Endodermal cell (in vitro differentiated cells): ENCODE results near the gene STYX. TPM values are rescaled to one million over a fixed set of nuclear protein-coding genes. Genes with fewer than 3 reads are reported as not detected.

Experiments
- DNase-seq: peaks from one replicate; pipeline ENCODE4 v3.0.0-alpha.2; 2017
- H3K27ac ChIP-seq: 2 replicates; pipeline ENCODE4 v1.5.1; 2013; ENCODE audit warnings: mild to moderate bottlenecking, low read depth, low read length, moderate library complexity
- H3K27me3 ChIP-seq: 2 replicates; pipeline ENCODE4 v1.6.1; 2013; ENCODE audit warnings: mild to moderate bottlenecking, low read length, moderate library complexity; ENCODE audit not compliant: insufficient read depth, control insufficient read depth, poor library complexity, severe bottlenecking
- H3K36me3 ChIP-seq: 2 replicates; pipeline ENCODE4 v1.7.0; 2013; ENCODE audit warnings: mild to moderate bottlenecking, low read length, moderate library complexity; ENCODE audit not compliant: control insufficient read depth, insufficient read depth
- H3K4me1 ChIP-seq: one replicate; pipeline ENCODE4 v1.7.0; 2013; ENCODE audit warnings: low read length; ENCODE audit not compliant: control insufficient read depth, insufficient read depth
- H3K4me3 ChIP-seq: 2 replicates; pipeline ENCODE4 v1.5.1; 2013; ENCODE audit warnings: mild to moderate bottlenecking, low read length, moderate library complexity
- H3K9ac ChIP-seq: 2 replicates; pipeline ENCODE4 v1.6.1; 2013; ENCODE audit warnings: mild to moderate bottlenecking, low read length, moderate library complexity; ENCODE audit not compliant: poor library complexity, severe bottlenecking; ENCODE audit errors: extremely low read depth
- H3K9me3 ChIP-seq: 2 replicates; pipeline ENCODE4 v1.6.1; 2013; ENCODE audit warnings: mild to moderate bottlenecking, low read length, moderate library complexity; ENCODE audit not compliant: control insufficient read depth
- H3K27ac Mint-ChIP-seq: 2 replicates; pipeline ENCODE4 v1.8.0; 2020; ENCODE audit warnings: mixed read lengths
- H3K27me3 Mint-ChIP-seq: 2 replicates; pipeline ENCODE4 v1.8.0; 2021; ENCODE audit warnings: mild to moderate bottlenecking, mixed read lengths; ENCODE audit not compliant: insufficient read depth
- H3K36me3 Mint-ChIP-seq: 2 replicates; pipeline ENCODE4 v1.8.0; 2020; ENCODE audit warnings: low read depth, mixed read lengths
- H3K4me1 Mint-ChIP-seq: 2 replicates; pipeline ENCODE4 v1.8.0; 2020; ENCODE audit warnings: mixed read lengths
- H3K4me3 Mint-ChIP-seq: 2 replicates; pipeline ENCODE4 v1.8.0; 2020; ENCODE audit warnings: mild to moderate bottlenecking, moderate library complexity, mixed read lengths
- H3K9me3 Mint-ChIP-seq: 2 replicates; pipeline ENCODE4 v1.8.0; 2020; ENCODE audit warnings: mild to moderate bottlenecking, mixed read lengths
- CTCF ChIP-seq: fragments of 200-600 bp; sonication (generic); conservative IDR thresholded peaks from 2 replicates; pipeline ENCODE4 v1.5.0; 2021; ENCODE audit warnings: antibody characterized with exemption, mild to moderate bottlenecking
- WGBS, 2 experiments: methylation state at CpG; one replicate each; pipeline versions ENCODE4 v1.1.5 to v1.1.7; 2013; ENCODE audit warnings: missing lambda C conversion rate in 2 of 2, mixed read lengths in 1 of 2; ENCODE audit not compliant: insufficient coverage in 1 of 2, insufficient read length in 1 of 2; 5-methylcytosine and 5-hydroxymethylcytosine counted together
- total RNA-seq, 2 donors: library from RNA; stranded (reverse); fragmentation: NEBNext Ultra II Directional in 1 of 2; extraction: Animal tissue kit (Norgen Biotek cat#: 25700) in 1 of 2; gene quantifications; 2 replicates in 1 of 2; 3 replicates in 1 of 2; pipeline ENCODE4 v1.2.1, GENCODE V29; 2021

The STYX gene
- total RNA-seq, 2 donors from 2014 or later, result 27.3 to 28.2 TPM

- no peaks in the 10 kb centered on the region for H3K36me3 ChIP-seq
- H3K9me3 Mint-ChIP-seq, result no peaks in the 10 kb centered on the region
- DNase-seq, result no peak
- TF ChIP-seq CTCF, result no peak
- H3K4me1 Mint-ChIP-seq, result peaks cover 5% of the 10 kb centered on the region
- H3K4me1 ChIP-seq, result no peaks in the 10 kb centered on the region
- no peak overlapping the region for H3K27ac Mint-ChIP-seq
- H3K27me3 ChIP-seq, result no peaks in the 10 kb centered on the region
- no peak overlapping the region for H3K4me3 ChIP-seq
- WGBS, 2 experiments, result 40 to 74% methylated on average over 1 to 2 of the region's 2 CpGs
- no peaks in the 10 kb centered on the region for H3K27me3 Mint-ChIP-seq
- no peak overlapping the region for H3K4me3 Mint-ChIP-seq
- H3K9ac ChIP-seq, result no peak overlapping the region
- no peaks in the 10 kb centered on the region for H3K36me3 Mint-ChIP-seq
- H3K9me3 ChIP-seq, result no peaks in the 10 kb centered on the region
- no peak overlapping the region for H3K27ac ChIP-seq
Observed at GRCh38 chr14:52700701-52701172, 29.2 kb upstream of the STYX start.

GRCh38 chr14:52701223-52701622 is 28.7 kb upstream of the STYX start:
- no peak for DNase-seq
- TF ChIP-seq CTCF, result no peak
- H3K9me3 Mint-ChIP-seq, result peaks cover under 1% of the 10 kb centered on the region
- no peak overlapping the region for H3K27ac Mint-ChIP-seq
- WGBS, 2 experiments, result 91 to 93% methylated on average over 3 of the region's 3 CpGs
- no peaks in the 10 kb centered on the region for H3K36me3 ChIP-seq
- H3K4me1 ChIP-seq, result no peaks in the 10 kb centered on the region
- no peaks in the 10 kb centered on the region for H3K36me3 Mint-ChIP-seq
- peaks cover 5% of the 10 kb centered on the region for H3K4me1 Mint-ChIP-seq
- no peaks in the 10 kb centered on the region for H3K9me3 ChIP-seq
- H3K27me3 ChIP-seq, result no peaks in the 10 kb centered on the region
- no peak overlapping the region for H3K4me3 Mint-ChIP-seq
- H3K27me3 Mint-ChIP-seq, result no peaks in the 10 kb centered on the region
- H3K9ac ChIP-seq, result no peak overlapping the region
- no peak overlapping the region for H3K27ac ChIP-seq
- no peak overlapping the region for H3K4me3 ChIP-seq

- H3K4me1 Mint-ChIP-seq, result peaks cover 12% of the 10 kb centered on the region
- H3K27ac Mint-ChIP-seq, result no peak overlapping the region
- no peaks in the 10 kb centered on the region for H3K27me3 Mint-ChIP-seq
- no peaks in the 10 kb centered on the region for H3K36me3 ChIP-seq
- H3K4me3 Mint-ChIP-seq, result no peak overlapping the region
- H3K4me1 ChIP-seq, result no peaks in the 10 kb centered on the region
- DNase-seq, result no peak
- peaks cover 4% of the 10 kb centered on the region for H3K36me3 Mint-ChIP-seq
- no peaks in the 10 kb centered on the region for H3K27me3 ChIP-seq
- no peak overlapping the region for H3K27ac ChIP-seq
- WGBS, 2 experiments, result 93 to 95% methylated on average over 2 of the region's 3 CpGs
- no peak overlapping the region for H3K9ac ChIP-seq
- no peaks in the 10 kb centered on the region for H3K9me3 ChIP-seq
- no peak overlapping the region for H3K4me3 ChIP-seq
- no peak for TF ChIP-seq CTCF
- peaks cover 4% of the 10 kb centered on the region for H3K9me3 Mint-ChIP-seq
Observed at GRCh38 chr14:52703225-52703624, 26.7 kb upstream of the STYX start.
